ENCODE results near the gene BCL10. TPM values are rescaled to one million over a fixed set of nuclear protein-coding genes. Genes with fewer than 3 reads are reported as not detected.

Gene BCL10
- total and polyA plus RNA-seq, 2 of the 13 experiments (the other 11 are each of a cell fraction or from before 2014, with no cell fraction given) = 3.7 to 14.1 TPM

DNA sequence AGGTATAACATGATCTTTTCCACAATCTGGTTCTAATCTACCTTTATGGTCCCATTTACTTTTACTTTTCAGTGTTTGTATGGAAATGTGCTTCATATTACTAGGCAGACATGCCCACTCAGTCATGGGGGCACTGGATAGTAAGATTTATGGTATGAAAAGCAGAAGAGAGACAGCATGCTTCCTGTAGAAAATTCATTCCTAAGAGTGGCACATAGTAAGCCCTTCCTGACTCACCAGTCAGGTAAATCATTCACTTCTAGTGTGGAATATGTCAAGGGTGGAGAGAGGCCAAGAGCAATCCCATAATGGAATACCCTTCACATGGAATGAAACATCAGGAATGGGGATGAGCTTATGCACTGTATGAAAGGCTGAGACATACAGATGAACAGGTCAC lies 49.5 kb upstream of the BCL10 start (continued):
- TF ChIP-seq ZBTB20 (CRISPR knock-in tag; IDR thresholded peaks at IDR 0.05; ENCODE audit: borderline replicate concordance, low read depth) (no peak), ZNF562 (CRISPR knock-in tag; IDR thresholded peaks at IDR 0.05; ENCODE audit: borderline replicate concordance) (no peak), FOXK1 (CRISPR knock-in tag; IDR thresholded peaks at IDR 0.05; ENCODE audit: borderline replicate concordance, low read depth) (no peak), ZNF205 (CRISPR knock-in tag; IDR thresholded peaks at IDR 0.05) (no peak), EP300 (IDR thresholded peaks at IDR 0.05; ENCODE audit: low read depth in 2 of 2, low read length in 2 of 2) (peak in 1 of 2 experiments; percentile 9; a peak in 1 of 4 replicates), EP300 (CRISPR knock-in tag; IDR thresholded peaks at IDR 0.05; ENCODE audit: borderline replicate concordance) (no peak), ZNF317 (CRISPR knock-in tag; IDR thresholded peaks at IDR 0.05) (no peak), KAT8 (CRISPR knock-in tag; IDR thresholded peaks at IDR 0.05) (0 out of 2 replicates have a peak, but pooled peaks have one; percentile 15)
- TF ChIP-seq, protein P1, sequence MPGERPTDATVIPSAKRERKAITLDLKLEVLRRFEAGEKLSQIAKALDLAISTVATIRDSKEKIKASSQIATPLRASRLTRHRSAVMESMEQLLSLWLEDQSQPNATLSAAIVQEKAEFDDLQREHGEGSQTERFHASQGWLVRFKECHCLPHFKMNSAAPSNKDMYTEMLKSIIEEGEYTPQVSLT (CRISPR knock-in tag; IDR thresholded peaks at IDR 0.05; ENCODE audit: borderline replicate concordance, low read depth) = no peak
- TF ChIP-seq, protein P2, sequence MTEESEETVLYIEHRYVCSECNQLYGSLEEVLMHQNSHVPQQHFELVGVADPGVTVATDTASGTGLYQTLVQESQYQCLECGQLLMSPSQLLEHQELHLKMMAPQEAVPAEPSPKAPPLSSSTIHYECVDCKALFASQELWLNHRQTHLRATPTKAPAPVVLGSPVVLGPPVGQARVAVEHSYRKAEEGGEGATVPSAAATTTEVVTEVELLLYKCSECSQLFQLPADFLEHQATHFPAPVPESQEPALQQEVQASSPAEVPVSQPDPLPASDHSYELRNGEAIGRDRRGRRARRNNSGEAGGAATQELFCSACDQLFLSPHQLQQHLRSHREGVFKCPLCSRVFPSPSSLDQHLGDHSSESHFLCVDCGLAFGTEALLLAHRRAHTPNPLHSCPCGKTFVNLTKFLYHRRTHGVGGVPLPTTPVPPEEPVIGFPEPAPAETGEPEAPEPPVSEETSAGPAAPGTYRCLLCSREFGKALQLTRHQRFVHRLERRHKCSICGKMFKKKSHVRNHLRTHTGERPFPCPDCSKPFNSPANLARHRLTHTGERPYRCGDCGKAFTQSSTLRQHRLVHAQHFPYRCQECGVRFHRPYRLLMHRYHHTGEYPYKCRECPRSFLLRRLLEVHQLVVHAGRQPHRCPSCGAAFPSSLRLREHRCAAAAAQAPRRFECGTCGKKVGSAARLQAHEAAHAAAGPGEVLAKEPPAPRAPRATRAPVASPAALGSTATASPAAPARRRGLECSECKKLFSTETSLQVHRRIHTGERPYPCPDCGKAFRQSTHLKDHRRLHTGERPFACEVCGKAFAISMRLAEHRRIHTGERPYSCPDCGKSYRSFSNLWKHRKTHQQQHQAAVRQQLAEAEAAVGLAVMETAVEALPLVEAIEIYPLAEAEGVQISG (CRISPR knock-in tag; IDR thresholded peaks at IDR 0.05) = no peak
- TF ChIP-seq, protein P3, sequence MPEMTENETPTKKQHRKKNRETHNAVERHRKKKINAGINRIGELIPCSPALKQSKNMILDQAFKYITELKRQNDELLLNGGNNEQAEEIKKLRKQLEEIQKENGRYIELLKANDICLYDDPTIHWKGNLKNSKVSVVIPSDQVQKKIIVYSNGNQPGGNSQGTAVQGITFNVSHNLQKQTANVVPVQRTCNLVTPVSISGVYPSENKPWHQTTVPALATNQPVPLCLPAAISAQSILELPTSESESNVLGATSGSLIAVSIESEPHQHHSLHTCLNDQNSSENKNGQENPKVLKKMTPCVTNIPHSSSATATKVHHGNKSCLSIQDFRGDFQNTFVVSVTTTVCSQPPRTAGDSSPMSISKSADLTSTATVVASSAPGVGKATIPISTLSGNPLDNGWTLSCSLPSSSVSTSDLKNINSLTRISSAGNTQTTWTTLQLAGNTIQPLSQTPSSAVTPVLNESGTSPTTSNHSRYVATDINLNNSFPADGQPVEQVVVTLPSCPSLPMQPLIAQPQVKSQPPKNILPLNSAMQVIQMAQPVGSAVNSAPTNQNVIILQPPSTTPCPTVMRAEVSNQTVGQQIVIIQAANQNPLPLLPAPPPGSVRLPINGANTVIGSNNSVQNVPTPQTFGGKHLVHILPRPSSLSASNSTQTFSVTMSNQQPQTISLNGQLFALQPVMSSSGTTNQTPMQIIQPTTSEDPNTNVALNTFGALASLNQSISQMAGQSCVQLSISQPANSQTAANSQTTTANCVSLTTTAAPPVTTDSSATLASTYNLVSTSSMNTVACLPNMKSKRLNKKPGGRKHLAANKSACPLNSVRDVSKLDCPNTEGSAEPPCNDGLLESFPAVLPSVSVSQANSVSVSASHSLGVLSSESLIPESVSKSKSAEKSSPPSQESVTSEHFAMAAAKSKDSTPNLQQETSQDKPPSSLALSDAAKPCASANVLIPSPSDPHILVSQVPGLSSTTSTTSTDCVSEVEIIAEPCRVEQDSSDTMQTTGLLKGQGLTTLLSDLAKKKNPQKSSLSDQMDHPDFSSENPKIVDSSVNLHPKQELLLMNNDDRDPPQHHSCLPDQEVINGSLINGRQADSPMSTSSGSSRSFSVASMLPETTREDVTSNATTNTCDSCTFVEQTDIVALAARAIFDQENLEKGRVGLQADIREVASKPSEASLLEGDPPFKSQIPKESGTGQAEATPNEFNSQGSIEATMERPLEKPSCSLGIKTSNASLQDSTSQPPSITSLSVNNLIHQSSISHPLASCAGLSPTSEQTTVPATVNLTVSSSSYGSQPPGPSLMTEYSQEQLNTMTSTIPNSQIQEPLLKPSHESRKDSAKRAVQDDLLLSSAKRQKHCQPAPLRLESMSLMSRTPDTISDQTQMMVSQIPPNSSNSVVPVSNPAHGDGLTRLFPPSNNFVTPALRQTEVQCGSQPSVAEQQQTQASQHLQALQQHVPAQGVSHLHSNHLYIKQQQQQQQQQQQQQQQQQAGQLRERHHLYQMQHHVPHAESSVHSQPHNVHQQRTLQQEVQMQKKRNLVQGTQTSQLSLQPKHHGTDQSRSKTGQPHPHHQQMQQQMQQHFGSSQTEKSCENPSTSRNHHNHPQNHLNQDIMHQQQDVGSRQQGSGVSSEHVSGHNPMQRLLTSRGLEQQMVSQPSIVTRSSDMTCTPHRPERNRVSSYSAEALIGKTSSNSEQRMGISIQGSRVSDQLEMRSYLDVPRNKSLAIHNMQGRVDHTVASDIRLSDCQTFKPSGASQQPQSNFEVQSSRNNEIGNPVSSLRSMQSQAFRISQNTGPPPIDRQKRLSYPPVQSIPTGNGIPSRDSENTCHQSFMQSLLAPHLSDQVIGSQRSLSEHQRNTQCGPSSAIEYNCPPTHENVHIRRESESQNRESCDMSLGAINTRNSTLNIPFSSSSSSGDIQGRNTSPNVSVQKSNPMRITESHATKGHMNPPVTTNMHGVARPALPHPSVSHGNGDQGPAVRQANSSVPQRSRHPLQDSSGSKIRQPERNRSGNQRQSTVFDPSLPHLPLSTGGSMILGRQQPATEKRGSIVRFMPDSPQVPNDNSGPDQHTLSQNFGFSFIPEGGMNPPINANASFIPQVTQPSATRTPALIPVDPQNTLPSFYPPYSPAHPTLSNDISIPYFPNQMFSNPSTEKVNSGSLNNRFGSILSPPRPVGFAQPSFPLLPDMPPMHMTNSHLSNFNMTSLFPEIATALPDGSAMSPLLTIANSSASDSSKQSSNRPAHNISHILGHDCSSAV (CRISPR knock-in tag; IDR thresholded peaks at IDR 0.05; ENCODE audit: borderline replicate concordance) = no peak
